HTR-8/SVneo (cell line): Measurements from ENCODE around the gene HOXB4.
"Not testable (repeated sequence)": the region's sequence is repeated elsewhere in the genome, so short reads cannot be mapped to it uniquely, and the experiment has no call there.

Experiments used
- DNase-seq: peaks from one replicate; pipeline ENCODE4 v3.0.0; 2011; ENCODE audit warnings: low spot score, mixed read lengths; ENCODE audit not compliant: insufficient read length
- FAIRE-seq: peaks from 2 replicates; lab custom pipeline; 2011; peaks lifted over from hg19 to GRCh38; lab: Jason Lieb, UNC

HOXB4 gene

GRCh38 chr17:48540213-48540612 lies 37.9 kb downstream of the HOXB4 start:
- DNase-seq = no peak
- FAIRE-seq = no peak

DNA sequence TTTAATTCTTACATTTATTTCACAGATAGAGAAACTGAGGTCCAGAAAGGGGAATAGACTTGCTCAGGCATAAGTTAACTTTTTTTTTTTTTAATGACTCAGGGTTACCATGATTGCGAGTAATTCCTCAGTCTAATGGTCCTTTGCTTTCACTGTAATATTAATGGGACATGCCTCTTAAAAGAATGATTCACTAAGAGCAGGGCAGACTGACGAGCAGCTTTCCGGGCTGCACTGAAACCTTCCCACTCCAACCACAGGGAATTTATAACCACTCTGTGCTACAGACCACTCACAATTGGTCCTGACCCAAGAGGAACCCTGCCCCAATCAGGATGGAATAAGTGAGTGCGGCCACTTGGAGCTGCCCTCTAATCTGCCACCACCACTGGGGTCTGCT lies 39.0 kb downstream of the HOXB4 start:
- FAIRE-seq (peak; percentile 95), DNase-seq (peak; percentile 62)

GRCh38 chr17:48537316-48537715 lies 40.8 kb downstream of the HOXB4 start:
- FAIRE-seq (peak; percentile 51), DNase-seq (no peak)

DNA sequence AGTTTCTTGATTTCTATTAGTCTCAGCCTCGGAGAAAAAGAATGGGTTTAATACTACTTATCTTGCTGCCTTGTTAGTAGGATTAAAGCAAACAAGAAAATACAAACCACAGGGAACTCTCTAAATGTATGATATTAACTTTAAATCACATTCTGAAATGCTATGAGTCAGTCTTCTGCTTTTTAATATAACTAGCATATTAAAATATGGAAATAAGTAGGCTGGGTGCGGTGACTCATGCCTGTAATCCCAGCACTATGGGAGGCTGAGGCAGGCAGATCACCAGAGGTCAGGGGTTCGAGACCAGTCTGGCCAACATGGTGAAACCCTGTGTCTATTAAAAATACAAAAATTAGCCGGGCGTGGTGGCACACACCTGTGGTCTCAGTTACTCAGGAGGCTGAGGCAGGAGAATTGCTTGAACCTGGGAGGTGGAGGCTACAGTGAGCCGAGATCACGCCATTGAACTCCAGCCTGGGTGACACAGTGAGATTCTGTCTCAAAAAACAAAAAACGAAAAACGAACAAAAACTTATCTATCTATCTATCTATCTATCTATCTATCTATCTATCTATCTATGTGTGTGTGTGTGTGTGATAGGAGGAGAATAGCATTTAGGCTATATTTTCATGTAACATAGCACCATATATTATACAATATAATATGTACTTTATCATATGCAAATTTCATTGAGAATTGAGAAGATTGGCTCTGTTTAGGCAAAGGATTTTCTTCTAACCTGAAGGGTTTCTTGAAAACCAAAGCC lies 42.2 kb downstream of the HOXB4 start:
- not testable (repeated sequence) for DNase-seq, FAIRE-seq

- no peak for FAIRE-seq
- no peak for DNase-seq
Observed at GRCh38 chr17:48532261-48532660, 45.9 kb downstream of the HOXB4 start.

DNA sequence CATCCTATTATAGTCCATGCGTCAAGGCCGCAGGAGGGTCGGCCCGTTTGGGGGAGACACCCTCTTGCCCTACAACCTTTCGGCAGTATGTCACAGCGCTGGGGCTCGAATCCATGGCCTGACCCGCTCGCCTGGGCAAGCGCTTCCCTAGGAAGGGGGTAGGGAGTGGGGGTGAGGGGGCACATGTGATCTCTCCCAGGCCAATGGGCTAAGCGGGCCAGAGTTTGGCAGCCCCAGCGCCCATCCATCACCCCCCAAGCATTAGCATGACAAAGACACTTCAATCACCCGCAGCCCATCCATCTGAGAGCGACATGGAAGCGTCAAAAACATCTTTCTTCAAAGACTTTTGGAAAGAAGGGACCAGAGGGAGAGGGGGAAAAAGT lies 47.3 kb downstream of the HOXB4 start, which contains the start of gene HOXB1:
TSS of gene HOXB1 (minus strand) at position 125 of the 386 bp plus-strand sequence. CDS start at position 18, 107 bp downstream.
- DNase-seq (no peak), FAIRE-seq (no peak)

DNA sequence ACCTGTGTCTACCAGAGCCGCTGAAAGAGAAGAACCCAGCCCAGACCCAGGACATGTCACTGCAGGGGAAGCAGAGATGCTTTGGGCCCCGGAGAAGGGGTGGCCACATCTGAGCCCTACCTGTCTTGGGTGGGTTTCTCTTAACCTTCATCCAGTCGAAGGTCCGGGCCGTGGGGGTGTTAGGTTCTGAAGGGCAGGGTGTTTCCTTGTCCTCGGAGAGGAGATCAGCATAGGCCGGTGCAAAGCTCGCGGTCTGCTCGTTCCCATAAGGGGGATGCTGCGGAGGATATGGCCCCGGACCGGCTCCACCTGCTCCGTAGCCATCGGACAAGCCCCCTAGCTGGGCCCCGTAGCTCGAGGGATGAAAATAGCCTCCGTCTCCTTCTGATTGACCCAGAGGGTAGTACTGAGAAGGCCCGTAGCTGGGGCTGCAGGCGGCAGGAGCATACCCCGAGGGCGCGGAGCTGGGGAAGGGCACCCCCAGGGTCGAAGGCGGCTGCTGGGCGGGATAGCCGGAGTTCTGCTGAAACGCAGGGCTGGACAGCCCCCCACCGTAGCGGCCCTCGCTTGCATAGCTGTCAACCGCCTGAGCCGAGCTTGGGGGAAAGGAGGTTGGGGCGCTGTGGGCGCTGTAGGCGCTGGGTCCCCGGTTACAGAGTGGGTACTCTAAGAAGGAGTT lies 47.8 kb downstream of the HOXB4 start:
- no peak for DNase-seq
- FAIRE-seq = no peak

DNA sequence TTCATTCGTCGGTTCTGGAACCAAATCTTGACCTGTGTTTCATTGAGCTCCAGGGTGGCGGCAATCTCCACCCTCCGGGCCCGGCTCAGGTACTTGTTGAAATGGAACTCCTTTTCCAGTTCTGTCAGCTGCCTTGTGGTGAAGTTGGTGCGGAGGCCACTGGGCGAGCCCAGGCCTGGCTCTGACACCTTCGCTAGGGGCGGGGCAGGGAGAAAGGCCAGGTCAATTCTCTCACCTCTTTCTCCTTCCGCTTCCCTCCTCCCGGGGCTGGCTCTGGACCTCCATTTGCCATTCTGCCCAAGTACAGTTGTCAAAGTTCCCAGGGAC lies 48.5 kb downstream of the HOXB4 start:
- DNase-seq (no peak), FAIRE-seq (no peak)

- DNase-seq (no peak), FAIRE-seq (peak; percentile 77)
Observed at GRCh38 chr17:48528936-48529682, 49.0 kb downstream of the HOXB4 start.

GRCh38 chr17:48528153-48528935 lies 49.8 kb downstream of the HOXB4 start:
- DNase-seq = no peak
- no peak for FAIRE-seq

DNA sequence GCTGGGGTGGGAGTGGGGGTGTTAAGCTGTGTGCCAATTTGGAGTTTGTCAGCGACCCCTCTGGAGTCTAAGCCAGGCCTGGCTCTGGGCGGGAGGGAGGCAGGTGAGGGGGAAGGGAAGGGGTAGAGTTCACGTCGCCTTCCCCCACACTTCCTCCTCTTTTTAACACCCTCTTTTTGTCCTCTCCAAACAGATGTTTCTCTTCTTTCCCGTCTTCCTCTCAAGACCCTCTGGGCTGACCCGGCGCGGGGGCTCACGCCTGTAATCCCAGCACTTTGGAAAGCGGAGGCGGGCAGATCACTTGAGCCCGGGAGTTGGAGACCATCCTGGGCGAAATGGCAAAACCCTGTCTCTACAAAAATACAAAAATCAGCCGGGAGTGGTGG lies 50.6 kb downstream of the HOXB4 start:
- DNase-seq = no peak
- no peak for FAIRE-seq

DNA sequence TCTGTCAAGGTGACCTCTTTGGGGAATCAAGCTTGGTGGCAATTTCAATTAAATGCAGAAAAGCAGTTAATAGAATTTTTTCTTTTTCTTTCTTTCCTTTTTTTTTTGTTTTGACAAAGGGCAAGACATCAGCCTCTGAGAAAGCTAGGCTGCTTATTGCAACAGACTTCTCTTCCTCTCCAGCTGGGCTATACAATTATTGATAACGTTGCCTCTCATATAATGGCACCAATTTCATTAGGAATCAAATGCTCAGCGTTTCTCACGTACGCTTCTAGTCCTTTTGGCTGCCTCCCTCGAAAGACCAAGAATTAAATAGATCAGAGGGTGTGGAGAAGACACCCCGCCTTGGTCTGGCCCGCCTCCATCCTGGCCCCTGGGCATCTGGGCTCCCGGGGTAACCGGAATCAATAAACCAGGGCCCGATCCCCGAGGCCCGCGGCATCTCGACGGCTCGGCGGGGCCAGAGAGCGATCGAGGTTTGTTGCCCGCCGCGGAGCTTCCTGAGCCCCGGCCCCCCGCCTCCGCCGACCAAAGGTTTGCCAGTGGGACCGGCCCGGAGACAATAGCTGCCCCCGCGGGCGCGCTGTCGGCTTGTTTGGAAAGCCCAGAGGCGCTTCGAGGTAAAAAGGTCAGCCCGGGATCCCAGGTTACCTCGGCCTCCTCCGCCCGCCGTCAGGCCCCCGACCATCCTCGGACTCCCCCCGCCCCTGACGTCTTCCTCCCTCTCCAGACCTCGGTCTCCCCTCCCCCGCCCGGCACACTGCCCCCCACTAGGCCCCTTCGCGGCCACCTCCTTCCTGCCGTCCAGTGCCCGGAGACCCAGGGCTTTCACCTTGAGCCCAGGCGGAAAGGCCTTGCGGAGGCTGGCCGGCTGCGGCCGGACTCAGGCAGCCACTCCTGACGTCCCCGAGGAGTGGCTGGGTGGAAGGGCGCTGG lies 51.3 kb downstream of the HOXB4 start:
- FAIRE-seq (no peak), DNase-seq (no peak)
